ENCODE measurements around the gene MYL2. TPM values are rescaled to one million over a fixed set of nuclear protein-coding genes. Genes with fewer than 3 reads are reported as not detected.
A peak's percentile ranks its signal among the peaks of the same experiment; 100 is the strongest.

The MYL2 gene
- total RNA-seq, 1 experiment from 2014 or later = not detected

GRCh38 chr12:110948041-110948440 lies 27.7 kb upstream of the MYL2 start:
- Histone ChIP-seq H3K36me3 (ENCODE audit: insufficient read depth, low read length) (no peaks in the 10 kb centered on the region), H3K4me2 (ENCODE audit: low read depth, low read length, poor library complexity, severe bottlenecking) (no peak overlapping the region), H3K27me3 (ENCODE audit: low read length) (no peaks in the 10 kb centered on the region), H3K79me2 (ENCODE audit: low read length) (no peaks in the 10 kb centered on the region), H3K9me2 (replicated peaks; ENCODE audit: insufficient read depth, low read length) (no peaks in the 10 kb centered on the region), H3K9me3 (ENCODE audit: low read length) (no peaks in the 10 kb centered on the region), H3K4me3 (ENCODE audit: low read length) (no peak overlapping the region), H3K27ac (ENCODE audit: low read length) (no peak overlapping the region), H2AFZ (ENCODE audit: low read length) (no peak overlapping the region), H3K4me1 (ENCODE audit: low read length) (no peaks in the 10 kb centered on the region), H3K9ac (ENCODE audit: low read length) (no peak overlapping the region), H4K20me1 (ENCODE audit: insufficient read depth, low read depth, low read length) (no peaks in the 10 kb centered on the region)
- no peak for DNase-seq

- Histone ChIP-seq H3K9me2 (replicated peaks; ENCODE audit: insufficient read depth, low read length) (no peaks in the 10 kb centered on the region), H3K9me3 (ENCODE audit: low read length) (no peaks in the 10 kb centered on the region), H2AFZ (ENCODE audit: low read length) (no peak overlapping the region), H3K4me1 (ENCODE audit: low read length) (no peaks in the 10 kb centered on the region), H3K27me3 (ENCODE audit: low read length) (no peaks in the 10 kb centered on the region), H3K9ac (ENCODE audit: low read length) (no peak overlapping the region), H3K27ac (ENCODE audit: low read length) (no peak overlapping the region), H3K36me3 (ENCODE audit: insufficient read depth, low read length) (no peaks in the 10 kb centered on the region), H3K4me2 (ENCODE audit: low read depth, low read length, poor library complexity, severe bottlenecking) (no peak overlapping the region), H4K20me1 (ENCODE audit: insufficient read depth, low read depth, low read length) (no peaks in the 10 kb centered on the region), H3K4me3 (ENCODE audit: low read length) (no peak overlapping the region), H3K79me2 (ENCODE audit: low read length) (no peaks in the 10 kb centered on the region)
- DNase-seq = no peak
These were observed 23.0 kb upstream of the MYL2 start for GRCh38 chr12:110943373-110943772.

GRCh38 chr12:110941391-110941790 lies 21.0 kb upstream of the MYL2 start:
- no peak for DNase-seq
- Histone ChIP-seq H3K4me1 (ENCODE audit: low read length) (no peaks in the 10 kb centered on the region), H3K9me2 (replicated peaks; ENCODE audit: insufficient read depth, low read length) (no peaks in the 10 kb centered on the region), H3K4me3 (ENCODE audit: low read length) (no peak overlapping the region), H3K27me3 (ENCODE audit: low read length) (no peaks in the 10 kb centered on the region), H3K27ac (ENCODE audit: low read length) (no peak overlapping the region), H3K4me2 (ENCODE audit: low read depth, low read length, poor library complexity, severe bottlenecking) (no peak overlapping the region), H2AFZ (ENCODE audit: low read length) (no peak overlapping the region), H3K36me3 (ENCODE audit: insufficient read depth, low read length) (no peaks in the 10 kb centered on the region), H3K9ac (ENCODE audit: low read length) (no peak overlapping the region), H3K79me2 (ENCODE audit: low read length) (no peaks in the 10 kb centered on the region), H3K9me3 (ENCODE audit: low read length) (no peaks in the 10 kb centered on the region), H4K20me1 (ENCODE audit: insufficient read depth, low read depth, low read length) (no peaks in the 10 kb centered on the region)

DNA sequence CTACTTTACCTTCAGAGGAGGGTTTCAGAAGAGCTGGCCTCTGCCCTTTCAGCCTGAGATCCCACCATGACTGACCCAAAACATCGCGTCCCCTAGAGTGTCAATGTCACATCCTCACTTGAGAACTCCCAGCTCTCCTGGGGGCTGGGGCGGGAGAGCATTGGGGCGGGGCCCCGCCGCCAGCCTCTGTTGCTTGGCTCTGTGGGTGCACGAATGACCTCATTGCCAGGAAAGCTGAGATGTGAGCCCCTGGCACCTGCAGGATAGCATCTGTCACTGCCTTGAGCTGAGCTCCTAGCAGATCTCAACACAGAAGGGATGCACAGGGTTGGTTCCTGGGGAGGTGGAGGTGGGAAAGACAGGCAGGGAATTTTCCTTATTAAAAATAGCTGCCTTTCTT lies 20.6 kb upstream of the MYL2 start:
- DNase-seq = no peak
- no peak overlapping the region for H3K9ac ChIP-seq (ENCODE audit: low read length)
- no peak overlapping the region for H3K27ac ChIP-seq (ENCODE audit: low read length)
- H3K4me1 ChIP-seq (ENCODE audit: low read length) = no peaks in the 10 kb centered on the region
- H4K20me1 ChIP-seq (ENCODE audit: insufficient read depth, low read depth, low read length) = no peaks in the 10 kb centered on the region
- no peaks in the 10 kb centered on the region for H3K9me3 ChIP-seq (ENCODE audit: low read length)
- no peaks in the 10 kb centered on the region for H3K36me3 ChIP-seq (ENCODE audit: insufficient read depth, low read length)
- no peak overlapping the region for H2AFZ ChIP-seq (ENCODE audit: low read length)
- H3K9me2 ChIP-seq (replicated peaks; ENCODE audit: insufficient read depth, low read length) = no peaks in the 10 kb centered on the region
- no peak overlapping the region for H3K4me3 ChIP-seq (ENCODE audit: low read length)
- no peak overlapping the region for H3K4me2 ChIP-seq (ENCODE audit: low read depth, low read length, poor library complexity, severe bottlenecking)
- no peaks in the 10 kb centered on the region for H3K79me2 ChIP-seq (ENCODE audit: low read length)
- no peaks in the 10 kb centered on the region for H3K27me3 ChIP-seq (ENCODE audit: low read length)

- Histone ChIP-seq H4K20me1 (ENCODE audit: insufficient read depth, low read depth, low read length) (no peaks in the 10 kb centered on the region), H3K9ac (ENCODE audit: low read length) (no peak overlapping the region), H3K4me1 (ENCODE audit: low read length) (no peaks in the 10 kb centered on the region), H3K9me3 (ENCODE audit: low read length) (no peaks in the 10 kb centered on the region), H3K4me3 (ENCODE audit: low read length) (no peak overlapping the region), H3K27me3 (ENCODE audit: low read length) (no peaks in the 10 kb centered on the region), H3K4me2 (ENCODE audit: low read depth, low read length, poor library complexity, severe bottlenecking) (no peak overlapping the region), H3K36me3 (ENCODE audit: insufficient read depth, low read length) (no peaks in the 10 kb centered on the region), H3K79me2 (ENCODE audit: low read length) (no peaks in the 10 kb centered on the region), H3K27ac (ENCODE audit: low read length) (no peak overlapping the region), H3K9me2 (replicated peaks; ENCODE audit: insufficient read depth, low read length) (no peaks in the 10 kb centered on the region), H2AFZ (ENCODE audit: low read length) (no peak overlapping the region)
- no peak for DNase-seq
These were observed 19.9 kb upstream of the MYL2 start for GRCh38 chr12:110940296-110940695.

DNA sequence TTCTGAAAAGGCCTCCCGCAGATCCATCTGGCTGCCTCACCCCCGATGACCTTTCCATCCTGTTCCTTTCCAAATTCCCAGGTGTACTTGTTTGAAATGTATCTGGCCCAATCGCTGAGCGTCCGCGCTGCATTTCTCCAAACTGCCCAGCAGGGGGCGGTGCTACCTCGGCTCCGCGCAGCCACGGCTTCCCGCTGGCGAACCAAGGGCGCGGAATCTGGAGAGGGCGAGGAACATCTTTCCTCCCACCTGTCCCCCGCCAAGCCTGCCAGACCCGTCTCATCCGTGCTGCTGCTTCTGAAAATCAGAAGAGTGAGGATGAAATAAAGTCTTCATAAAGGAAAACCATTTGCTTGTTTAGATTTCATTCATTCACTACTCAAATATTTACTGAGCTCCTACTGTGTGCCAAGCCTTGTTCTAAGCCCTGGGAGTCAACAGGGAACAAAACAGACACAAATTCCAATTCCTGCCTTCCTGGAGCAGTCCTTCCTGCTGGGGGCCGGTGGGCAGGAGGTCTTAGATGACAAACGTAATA lies 16.8 kb upstream of the MYL2 start:
- peak; percentile 77 for DNase-seq
- Histone ChIP-seq H3K36me3 (ENCODE audit: insufficient read depth, low read length) (no peaks in the 10 kb centered on the region), H3K4me2 (ENCODE audit: low read depth, low read length, poor library complexity, severe bottlenecking) (no peak overlapping the region), H3K79me2 (ENCODE audit: low read length) (no peaks in the 10 kb centered on the region), H3K27me3 (ENCODE audit: low read length) (no peaks in the 10 kb centered on the region), H3K4me3 (ENCODE audit: low read length) (no peak overlapping the region), H3K4me1 (ENCODE audit: low read length) (no peaks in the 10 kb centered on the region), H3K27ac (ENCODE audit: low read length) (no peak overlapping the region), H2AFZ (ENCODE audit: low read length) (no peak overlapping the region), H3K9me2 (replicated peaks; ENCODE audit: insufficient read depth, low read length) (no peaks in the 10 kb centered on the region), H3K9ac (ENCODE audit: low read length) (no peak overlapping the region), H4K20me1 (ENCODE audit: insufficient read depth, low read depth, low read length) (no peaks in the 10 kb centered on the region), H3K9me3 (ENCODE audit: low read length) (no peaks in the 10 kb centered on the region)

GRCh38 chr12:110936367-110937103 lies 16.2 kb upstream of the MYL2 start:
- no peak overlapping the region for H2AFZ ChIP-seq (ENCODE audit: low read length)
- no peaks in the 10 kb centered on the region for H4K20me1 ChIP-seq (ENCODE audit: insufficient read depth, low read depth, low read length)
- H3K9ac ChIP-seq (ENCODE audit: low read length) = no peak overlapping the region
- no peak overlapping the region for H3K4me2 ChIP-seq (ENCODE audit: low read depth, low read length, poor library complexity, severe bottlenecking)
- no peaks in the 10 kb centered on the region for H3K9me3 ChIP-seq (ENCODE audit: low read length)
- no peaks in the 10 kb centered on the region for H3K79me2 ChIP-seq (ENCODE audit: low read length)
- DNase-seq = no peak
- no peaks in the 10 kb centered on the region for H3K27me3 ChIP-seq (ENCODE audit: low read length)
- no peak overlapping the region for H3K27ac ChIP-seq (ENCODE audit: low read length)
- no peaks in the 10 kb centered on the region for H3K9me2 ChIP-seq (replicated peaks; ENCODE audit: insufficient read depth, low read length)
- no peaks in the 10 kb centered on the region for H3K4me1 ChIP-seq (ENCODE audit: low read length)
- H3K36me3 ChIP-seq (ENCODE audit: insufficient read depth, low read length) = no peaks in the 10 kb centered on the region
- no peak overlapping the region for H3K4me3 ChIP-seq (ENCODE audit: low read length)

GRCh38 chr12:110935588-110935987 lies 15.2 kb upstream of the MYL2 start:
- no peaks in the 10 kb centered on the region for H3K9me3 ChIP-seq (ENCODE audit: low read length)
- no peaks in the 10 kb centered on the region for H4K20me1 ChIP-seq (ENCODE audit: insufficient read depth, low read depth, low read length)
- H3K27ac ChIP-seq (ENCODE audit: low read length) = no peak overlapping the region
- no peaks in the 10 kb centered on the region for H3K4me1 ChIP-seq (ENCODE audit: low read length)
- no peak overlapping the region for H2AFZ ChIP-seq (ENCODE audit: low read length)
- H3K27me3 ChIP-seq (ENCODE audit: low read length) = no peaks in the 10 kb centered on the region
- H3K36me3 ChIP-seq (ENCODE audit: insufficient read depth, low read length) = no peaks in the 10 kb centered on the region
- no peak overlapping the region for H3K9ac ChIP-seq (ENCODE audit: low read length)
- no peak overlapping the region for H3K4me2 ChIP-seq (ENCODE audit: low read depth, low read length, poor library complexity, severe bottlenecking)
- H3K79me2 ChIP-seq (ENCODE audit: low read length) = no peaks in the 10 kb centered on the region
- no peak overlapping the region for H3K4me3 ChIP-seq (ENCODE audit: low read length)
- H3K9me2 ChIP-seq (replicated peaks; ENCODE audit: insufficient read depth, low read length) = no peaks in the 10 kb centered on the region
- DNase-seq = no peak

All from Karpas-422 (cell line).